ENCODE results near the gene MED27.

The MED27 gene

GRCh38 chr9:131837316-131837715, 242.4 kb downstream of the MED27 start:
- no peak for DNase-seq (ENCODE audit: low read depth, low spot score)

GRCh38 chr9:131836607-131837315, 242.9 kb downstream of the MED27 start:
- no peak for DNase-seq (ENCODE audit: low read depth, low spot score)

- no peak for DNase-seq (ENCODE audit: low read depth, low spot score)
These were observed 243.6 kb downstream of the MED27 start for GRCh38 chr9:131836021-131836420.

GRCh38 chr9:131835151-131835910, 244.3 kb downstream of the MED27 start:
- no peak for DNase-seq (ENCODE audit: low read depth, low spot score)

GRCh38 chr9:131834721-131835120, 244.9 kb downstream of the MED27 start:
- no peak for DNase-seq (ENCODE audit: low read depth, low spot score)

- no peak for DNase-seq (ENCODE audit: low read depth, low spot score)
These were observed 245.8 kb downstream of the MED27 start for GRCh38 chr9:131833906-131834305.

GRCh38 chr9:131833083-131833482, 246.6 kb downstream of the MED27 start:
- DNase-seq (ENCODE audit: low read depth, low spot score) = no peak

GRCh38 chr9:131831380-131832165, 248.1 kb downstream of the MED27 start:
- DNase-seq (ENCODE audit: low read depth, low spot score) = no peak

- DNase-seq (ENCODE audit: low read depth, low spot score) = no peak
These were observed 251.8 kb downstream of the MED27 start for GRCh38 chr9:131827821-131828369.

- DNase-seq (ENCODE audit: low read depth, low spot score) = no peak
These were observed 252.6 kb downstream of the MED27 start for GRCh38 chr9:131826966-131827525.

GRCh38 chr9:131826053-131826452, 253.6 kb downstream of the MED27 start:
- no peak for DNase-seq (ENCODE audit: low read depth, low spot score)

- DNase-seq (ENCODE audit: low read depth, low spot score) = no peak
These were observed 254.6 kb downstream of the MED27 start for GRCh38 chr9:131824953-131825495.

GRCh38 chr9:131824155-131824594, 255.5 kb downstream of the MED27 start:
- DNase-seq (ENCODE audit: low read depth, low spot score) = no peak

GRCh38 chr9:131823701-131824146, 255.9 kb downstream of the MED27 start:
- DNase-seq (ENCODE audit: low read depth, low spot score) = no peak

- no peak for DNase-seq (ENCODE audit: low read depth, low spot score)
These were observed 261.6 kb downstream of the MED27 start for GRCh38 chr9:131818089-131818488.

- DNase-seq (ENCODE audit: low read depth, low spot score) = no peak
These were observed 262.0 kb downstream of the MED27 start for GRCh38 chr9:131817627-131818026.

GRCh38 chr9:131817073-131817472, 262.6 kb downstream of the MED27 start:
- no peak for DNase-seq (ENCODE audit: low read depth, low spot score)

GRCh38 chr9:131815970-131816873, 263.4 kb downstream of the MED27 start:
- no peak for DNase-seq (ENCODE audit: low read depth, low spot score)

- DNase-seq (ENCODE audit: low read depth, low spot score) = no peak
These were observed 265.0 kb downstream of the MED27 start for GRCh38 chr9:131814707-131815106.

- DNase-seq (ENCODE audit: low read depth, low spot score) = no peak
These were observed 266.6 kb downstream of the MED27 start for GRCh38 chr9:131813116-131813515.
